HepG2 (cell line): Measurements from ENCODE around the gene NOL4L. TPM values are rescaled to one million over a fixed set of nuclear protein-coding genes. Genes with fewer than 3 reads are reported as not detected.

Experiments
- AGO2 ChIP-seq: fragments of 200-400 bp; formaldehyde crosslinking; optimal IDR thresholded peaks from 2 replicates; pipeline ENCODE3; 2017; ENCODE audit warnings: mild to moderate bottlenecking, low read depth, low read length, moderate library complexity
- HNRNPK ChIP-seq: fragments of 200-400 bp; formaldehyde crosslinking; IDR thresholded peaks from 2 replicates; pipeline ENCODE4 v1.6.1; 2018; ENCODE audit warnings: low read length, low read depth, moderate library complexity, mild to moderate bottlenecking; ENCODE audit not compliant: poor library complexity, severe bottlenecking
- IRF1 ChIP-seq: sonication (generic); formaldehyde crosslinking; IDR thresholded peaks from 2 replicates; pipeline ENCODE4 v1.4.0; 2020; ENCODE audit warnings: low read depth, mild to moderate bottlenecking, missing genetic modification reagents
- MTERF4 ChIP-seq: sonication (generic); formaldehyde crosslinking; IDR thresholded peaks from 2 replicates; pipeline ENCODE4 v1.8.0; 2023; ENCODE audit warnings: mild to moderate bottlenecking, missing genetic modification reagents
- NFAT5 ChIP-seq: sonication (generic); formaldehyde crosslinking; IDR thresholded peaks from 2 replicates; pipeline ENCODE4 v1.4.0; 2020; ENCODE audit warnings: missing genetic modification reagents
- PATZ1 ChIP-seq: sonication (generic); formaldehyde crosslinking; IDR thresholded peaks from 2 replicates; pipeline ENCODE4 v1.4.0; 2020; ENCODE audit warnings: missing genetic modification reagents
- XBP1 ChIP-seq: sonication (generic); formaldehyde crosslinking; IDR thresholded peaks from 2 replicates; pipeline ENCODE4 v1.5.0; 2020; ENCODE audit warnings: missing genetic modification reagents
- ZBTB33 ChIP-seq: sonication (generic); formaldehyde crosslinking; IDR thresholded peaks from 2 replicates; pipeline ENCODE4 v1.4.0; 2020; ENCODE audit warnings: missing genetic modification reagents
- ZNF513 ChIP-seq: sonication (generic); formaldehyde crosslinking; conservative IDR thresholded peaks from 2 replicates; pipeline ENCODE4 v1.5.0; 2020; ENCODE audit warnings: missing genetic modification reagents
- ZNF574 ChIP-seq: sonication (generic); formaldehyde crosslinking; IDR thresholded peaks from 2 replicates; pipeline ENCODE4 v1.4.0; 2020; ENCODE audit warnings: missing genetic modification reagents
- polyA plus RNA-seq, 8 experiments: library from polyadenylated mRNA; depleted of rRNA in 3 of 8; stranded (reverse) in 7 of 8; unstranded in 1 of 8; fragments of >200 nt; fragmentation: Illumina TruSeq in 4 of 8; extraction: Trizol in 4 of 8; gene quantifications; 2 replicates each; pipeline versions ENCODE4 v1.2.1 to v1.2.3, GENCODE V29; 2011 to 2016; ENCODE audit warnings: low read depth in 4 of 8, missing spikeins in 1 of 8, mixed read lengths in 1 of 8; ENCODE audit not compliant: insufficient read depth in 1 of 8
- total RNA-seq, 5 experiments: library from RNA; depleted of rRNA; stranded (reverse); fragments of >200 nt; fragmentation: Illumina TruSeq; extraction: Trizol; gene quantifications; 2 replicates each; pipeline ENCODE4 v1.2.3, GENCODE V29; 2016; ENCODE audit warnings: low read depth in 1 of 5

NOL4L gene
- total and polyA plus RNA-seq, 2 of the 13 experiments (the other 11 are each of a cell fraction or from before 2014, with no cell fraction given): 16.6 to 35.4 TPM

GRCh38 chr20:32456869-32457478, 128.2 kb downstream of the NOL4L start (continued):
- no peak for TF ChIP-seq IRF1 (CRISPR knock-in tag)
- peak; percentile 18 for TF ChIP-seq AGO2
- TF ChIP-seq ZNF513 (CRISPR knock-in tag): no peak
- no peak for TF ChIP-seq NFAT5
- peak; percentile 93 for TF ChIP-seq ZBTB33
- TF ChIP-seq MTERF4 (CRISPR knock-in tag): no peak
- TF ChIP-seq ZNF574: no peak
- TF ChIP-seq HNRNPK: peak; percentile 10
- no peak for TF ChIP-seq XBP1 (CRISPR knock-in tag)
- no peak for TF ChIP-seq PATZ1
